T-helper 2 cell treated with Interferon-gamma antibody and Interleukin-4, amounts not matched to agents 5 μg/mL and 100 μg/mL, for 36 hours (primary cell): ENCODE measurements around the gene GNG2.
"Not testable (repeated sequence)": the region's sequence is repeated elsewhere in the genome, so short reads cannot be mapped to it uniquely, and the experiment has no call there.

Experiments used
- DNase-seq: peaks from one replicate; pipeline ENCODE4 v3.0.0; 2021; ENCODE audit warnings: low spot score
- H3K27ac Mint-ChIP-seq: one replicate; pipeline ENCODE4 v1.8.0; 2021; ENCODE audit warnings: mild to moderate bottlenecking, mixed read lengths
- H3K27me3 Mint-ChIP-seq: one replicate; pipeline ENCODE4 v1.8.0; 2021; ENCODE audit warnings: low read depth, mixed read lengths
- H3K36me3 Mint-ChIP-seq: one replicate; pipeline ENCODE4 v1.8.0; 2021; ENCODE audit warnings: low read depth, mixed read lengths
- H3K4me1 Mint-ChIP-seq: one replicate; pipeline ENCODE4 v1.8.0; 2021; ENCODE audit warnings: low read depth, mixed read lengths
- H3K4me3 Mint-ChIP-seq: one replicate; pipeline ENCODE4 v1.8.0; 2022; ENCODE audit warnings: mild to moderate bottlenecking, moderate library complexity, mixed read lengths
- H3K9me3 Mint-ChIP-seq: one replicate; pipeline ENCODE4 v1.8.0; 2021; ENCODE audit warnings: mixed read lengths

Gene GNG2

DNA sequence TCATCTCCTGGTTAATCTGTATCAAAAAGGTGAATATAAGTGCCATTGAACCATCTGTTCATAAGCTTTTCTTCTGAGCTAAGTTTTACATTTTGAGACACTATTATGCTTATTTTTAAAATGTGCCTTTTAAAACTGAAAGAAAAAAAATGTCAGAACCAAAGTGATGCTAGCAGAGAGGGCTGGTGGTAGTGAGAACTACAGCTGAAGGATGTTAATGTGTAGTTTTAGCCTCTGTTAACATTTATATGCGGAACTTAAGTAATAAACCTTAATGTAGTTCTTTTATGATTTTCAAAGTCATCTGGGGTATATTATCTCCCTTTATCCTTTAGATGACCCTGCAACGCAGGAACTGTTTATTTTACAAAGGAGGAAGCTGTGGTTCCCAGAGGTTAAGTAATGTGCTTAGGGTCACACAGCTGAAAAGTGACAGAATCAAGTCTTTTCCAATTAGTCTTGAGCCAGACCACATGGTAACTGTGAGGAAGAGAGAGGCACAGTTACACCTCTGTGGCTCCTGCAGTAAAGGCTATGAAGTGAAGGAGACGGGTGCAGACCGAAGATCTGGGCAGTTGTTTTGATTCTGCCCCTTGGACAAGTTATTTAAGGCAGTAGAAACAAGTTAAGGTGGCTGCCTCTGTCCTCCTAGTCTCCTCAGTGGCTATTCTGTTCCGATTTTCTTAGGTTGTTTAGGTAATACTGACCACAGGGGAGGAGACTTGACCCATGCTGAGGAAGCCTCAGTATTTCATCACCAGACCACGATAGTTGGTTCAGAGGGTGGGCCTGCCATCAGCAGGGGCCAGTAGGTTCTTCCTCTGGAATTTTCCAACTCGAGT, 23.9 kb downstream of the GNG2 start:
- H3K9me3 Mint-ChIP-seq = no peaks in the 10 kb centered on the region
- peak overlapping the region; percentile 40 for H3K4me3 Mint-ChIP-seq
- H3K27me3 Mint-ChIP-seq = no peaks in the 10 kb centered on the region
- peak overlapping the region; percentile 43 for H3K27ac Mint-ChIP-seq
- H3K4me1 Mint-ChIP-seq = peaks cover 35% of the 10 kb centered on the region
- H3K36me3 Mint-ChIP-seq = peaks cover 56% of the 10 kb centered on the region
- DNase-seq = no peak

- no peak for DNase-seq
- H3K27me3 Mint-ChIP-seq = no peaks in the 10 kb centered on the region
- H3K4me3 Mint-ChIP-seq = peak overlapping the region; percentile 37
- H3K27ac Mint-ChIP-seq = peak overlapping the region; percentile 56
- peaks cover 34% of the 10 kb centered on the region for H3K4me1 Mint-ChIP-seq
- no peaks in the 10 kb centered on the region for H3K9me3 Mint-ChIP-seq
- H3K36me3 Mint-ChIP-seq = peaks cover 54% of the 10 kb centered on the region
Observed at GRCh38 chr14:51889851-51890250, 29.4 kb downstream of the GNG2 start.

- H3K4me3 Mint-ChIP-seq = no peak overlapping the region
- no peak overlapping the region for H3K27ac Mint-ChIP-seq
- H3K4me1 Mint-ChIP-seq = peaks cover 25% of the 10 kb centered on the region
- peaks cover 9% of the 10 kb centered on the region for H3K9me3 Mint-ChIP-seq
- H3K36me3 Mint-ChIP-seq = peaks cover 64% of the 10 kb centered on the region
- no peak for DNase-seq
- H3K27me3 Mint-ChIP-seq = no peaks in the 10 kb centered on the region
Observed at GRCh38 chr14:51894250-51894649, 33.8 kb downstream of the GNG2 start.

GRCh38 chr14:51895375-51895774, 35.0 kb downstream of the GNG2 start:
- Mint-ChIP-seq H3K9me3 (peaks cover 9% of the 10 kb centered on the region), H3K36me3 (peaks cover 69% of the 10 kb centered on the region), H3K27me3 (no peaks in the 10 kb centered on the region), H3K4me3 (no peak overlapping the region), H3K27ac (no peak overlapping the region), H3K4me1 (peaks cover 19% of the 10 kb centered on the region)
- no peak for DNase-seq

DNA sequence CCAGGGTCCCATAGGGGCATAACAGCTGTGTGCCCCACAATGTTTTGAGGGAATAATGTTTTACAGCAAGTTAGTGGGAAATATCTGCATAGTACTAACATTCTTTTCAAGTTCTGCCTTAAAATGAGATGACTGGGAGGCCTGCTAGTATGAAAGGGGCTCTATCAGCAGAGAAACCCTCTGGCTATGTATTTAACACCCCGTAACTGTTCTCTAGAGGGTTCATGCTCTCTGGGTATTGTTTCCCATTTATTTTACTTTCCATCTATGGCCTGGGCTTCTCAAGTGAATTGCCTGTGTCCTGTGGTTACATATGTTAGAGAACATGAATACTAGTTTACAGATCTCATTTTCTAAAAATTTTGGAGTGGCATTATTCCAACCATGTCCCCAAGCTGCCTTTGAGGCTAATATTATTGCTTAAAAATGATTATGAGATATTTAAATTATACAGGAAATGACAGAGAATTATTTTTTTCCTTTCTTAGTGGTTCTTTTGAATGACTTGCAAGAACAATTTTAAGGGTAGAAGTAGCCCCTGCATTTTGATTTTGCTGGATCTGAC, 37.5 kb downstream of the GNG2 start:
- H3K27ac Mint-ChIP-seq = no peak overlapping the region
- DNase-seq = no peak
- peaks cover 18% of the 10 kb centered on the region for H3K9me3 Mint-ChIP-seq
- H3K36me3 Mint-ChIP-seq = peaks cover 67% of the 10 kb centered on the region
- no peak overlapping the region for H3K4me3 Mint-ChIP-seq
- peaks cover 16% of the 10 kb centered on the region for H3K4me1 Mint-ChIP-seq
- H3K27me3 Mint-ChIP-seq = no peaks in the 10 kb centered on the region

- Mint-ChIP-seq H3K36me3 (peaks cover 78% of the 10 kb centered on the region), H3K27ac (peak overlapping the region; percentile 47), H3K27me3 (no peaks in the 10 kb centered on the region), H3K4me1 (peaks cover 16% of the 10 kb centered on the region), H3K9me3 (peaks cover 43% of the 10 kb centered on the region), H3K4me3 (no peak overlapping the region)
- no peak for DNase-seq
Observed at GRCh38 chr14:51901475-51902024, 41.1 kb downstream of the GNG2 start.

DNA sequence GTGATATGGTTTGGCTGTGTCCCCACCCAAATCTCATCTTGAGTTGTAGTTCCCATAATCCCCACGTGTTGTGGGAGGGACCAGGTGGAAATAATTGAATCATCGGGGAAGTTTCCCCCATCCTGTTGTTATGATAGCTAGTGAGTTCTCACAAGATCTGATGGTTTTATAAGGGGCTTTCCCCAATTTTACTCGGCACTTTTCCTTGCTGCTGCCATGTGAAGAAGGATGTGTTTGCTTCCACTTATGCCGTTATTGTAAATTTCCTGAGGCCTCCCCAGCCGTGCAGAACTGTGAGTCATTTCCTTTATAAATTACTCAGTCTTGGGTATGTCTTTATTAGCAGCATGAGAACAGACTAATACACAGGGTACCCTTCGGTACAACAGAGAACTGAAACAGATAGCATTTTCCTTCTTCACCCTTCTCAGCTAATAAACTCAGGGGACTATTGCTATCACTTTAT, 45.3 kb downstream of the GNG2 start:
- Mint-ChIP-seq H3K36me3 (peaks cover 78% of the 10 kb centered on the region), H3K4me3 (peak overlapping the region; percentile 32), H3K4me1 (peaks cover 11% of the 10 kb centered on the region), H3K27ac (peak overlapping the region; percentile 60), H3K9me3 (peaks cover 43% of the 10 kb centered on the region)
- DNase-seq = peak; percentile 63
- H3K27me3 Mint-ChIP-seq = not testable (repeated sequence)

GRCh38 chr14:51908086-51908485, 47.7 kb downstream of the GNG2 start:
- no peaks in the 10 kb centered on the region for H3K27me3 Mint-ChIP-seq
- peaks cover 79% of the 10 kb centered on the region for H3K36me3 Mint-ChIP-seq
- no peak overlapping the region for H3K4me3 Mint-ChIP-seq
- H3K9me3 Mint-ChIP-seq = peaks cover 34% of the 10 kb centered on the region
- no peak for DNase-seq
- peaks cover 19% of the 10 kb centered on the region for H3K4me1 Mint-ChIP-seq
- no peak overlapping the region for H3K27ac Mint-ChIP-seq

DNA sequence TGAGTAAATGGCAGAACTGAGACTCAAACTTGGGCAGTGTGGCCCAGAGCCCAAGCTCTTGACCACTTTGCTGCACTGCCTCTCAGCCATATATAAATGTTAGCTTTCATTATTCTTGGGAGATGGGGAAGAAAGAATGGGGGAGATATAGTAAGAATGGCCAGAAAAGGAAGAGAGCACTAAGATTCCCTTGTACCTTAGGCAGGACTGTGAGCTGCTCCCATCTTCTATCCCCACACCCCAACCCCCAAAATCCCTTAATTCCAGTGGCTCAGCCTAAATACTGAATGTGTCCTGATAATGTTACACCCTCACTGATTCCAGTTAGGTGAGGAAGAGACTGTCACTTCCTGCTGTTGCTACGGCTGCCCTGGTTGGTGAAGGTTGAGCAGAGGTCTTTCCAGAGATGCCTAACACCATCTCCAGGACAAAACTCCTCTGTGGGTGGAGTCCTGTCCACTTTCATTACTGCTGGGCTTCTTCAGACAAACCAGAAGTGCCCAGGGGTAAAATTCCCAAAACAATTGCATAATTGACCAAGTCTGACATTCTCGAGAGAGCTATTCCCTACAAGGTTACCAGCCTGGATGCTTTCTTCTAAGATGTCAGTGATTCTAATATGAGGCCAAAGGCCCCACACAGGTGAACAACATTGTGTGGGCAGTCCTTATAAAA, 51.8 kb downstream of the GNG2 start:
- peaks cover 26% of the 10 kb centered on the region for H3K4me1 Mint-ChIP-seq
- peaks cover 5% of the 10 kb centered on the region for H3K9me3 Mint-ChIP-seq
- H3K36me3 Mint-ChIP-seq = peaks cover 62% of the 10 kb centered on the region
- DNase-seq = no peak
- no peak overlapping the region for H3K4me3 Mint-ChIP-seq
- no peak overlapping the region for H3K27ac Mint-ChIP-seq
- H3K27me3 Mint-ChIP-seq = no peaks in the 10 kb centered on the region

GRCh38 chr14:51914310-51914709, 53.9 kb downstream of the GNG2 start:
- H3K36me3 Mint-ChIP-seq = peaks cover 49% of the 10 kb centered on the region
- peaks cover 2% of the 10 kb centered on the region for H3K9me3 Mint-ChIP-seq

GRCh38 chr14:51917193-51917592, 56.8 kb downstream of the GNG2 start:
- H3K36me3 Mint-ChIP-seq = peaks cover 33% of the 10 kb centered on the region
- H3K4me1 Mint-ChIP-seq = peaks cover 15% of the 10 kb centered on the region
- H3K4me3 Mint-ChIP-seq = no peak overlapping the region
- H3K27ac Mint-ChIP-seq = no peak overlapping the region
- no peak for DNase-seq
- H3K27me3 Mint-ChIP-seq = no peaks in the 10 kb centered on the region
- H3K9me3 Mint-ChIP-seq = no peaks in the 10 kb centered on the region

More at GRCh38 chr14:51914310-51914709, 53.9 kb downstream of the GNG2 start:
- no peaks in the 10 kb centered on the region for H3K27me3 Mint-ChIP-seq
- H3K4me1 Mint-ChIP-seq = peaks cover 26% of the 10 kb centered on the region
- no peak overlapping the region for H3K27ac Mint-ChIP-seq
- no peak for DNase-seq
- no peak overlapping the region for H3K4me3 Mint-ChIP-seq

- Mint-ChIP-seq H3K4me1 (peaks cover 11% of the 10 kb centered on the region), H3K27me3 (no peaks in the 10 kb centered on the region), H3K9me3 (no peaks in the 10 kb centered on the region), H3K36me3 (peaks cover 34% of the 10 kb centered on the region), H3K4me3 (no peak overlapping the region), H3K27ac (no peak overlapping the region)
- no peak for DNase-seq
Observed at GRCh38 chr14:51921026-51921425, 60.6 kb downstream of the GNG2 start.

GRCh38 chr14:51922624-51923023, 62.2 kb downstream of the GNG2 start:
- Mint-ChIP-seq H3K27ac (no peak overlapping the region), H3K36me3 (peaks cover 29% of the 10 kb centered on the region), H3K9me3 (no peaks in the 10 kb centered on the region), H3K4me3 (no peak overlapping the region), H3K27me3 (no peaks in the 10 kb centered on the region), H3K4me1 (peaks cover 13% of the 10 kb centered on the region)
- DNase-seq = no peak

- Mint-ChIP-seq H3K36me3 (peaks cover 30% of the 10 kb centered on the region), H3K27ac (no peak overlapping the region), H3K4me3 (no peak overlapping the region), H3K4me1 (peaks cover 22% of the 10 kb centered on the region), H3K27me3 (no peaks in the 10 kb centered on the region), H3K9me3 (no peaks in the 10 kb centered on the region)
- no peak for DNase-seq
Observed at GRCh38 chr14:51924600-51924999, 64.2 kb downstream of the GNG2 start.
